ENCODE results near the gene DNAJB9. TPM values are rescaled to one million over a fixed set of nuclear protein-coding genes. Genes with fewer than 3 reads are reported as not detected.

Gene DNAJB9
- total RNA-seq, 1 donor from 2014 or later = 31.3 TPM

DNA sequence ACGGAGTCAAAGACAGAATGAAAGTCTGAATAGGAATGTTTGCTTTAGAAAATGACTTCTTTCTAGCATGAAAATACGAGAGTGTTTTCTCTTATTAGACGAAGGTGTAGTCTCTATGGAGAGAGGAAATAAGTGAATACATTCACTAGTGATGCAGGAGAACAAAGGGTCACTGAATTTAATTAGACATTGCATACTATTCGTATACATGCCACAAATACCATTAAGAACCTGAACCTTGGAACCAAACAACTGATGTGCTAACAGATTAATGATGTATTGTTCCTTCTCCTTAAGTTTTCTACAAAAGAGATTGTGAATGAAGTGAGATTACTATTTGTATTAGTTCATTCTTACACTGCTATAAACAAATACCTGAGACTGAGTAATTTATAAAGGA, 10.4 kb upstream of the DNAJB9 start:
- DNase-seq (no peak), ATAC-seq (ENCODE audit: poor library complexity) (no peak)
- intact Hi-C loops (cut with DNase I) = no loop called here

DNA sequence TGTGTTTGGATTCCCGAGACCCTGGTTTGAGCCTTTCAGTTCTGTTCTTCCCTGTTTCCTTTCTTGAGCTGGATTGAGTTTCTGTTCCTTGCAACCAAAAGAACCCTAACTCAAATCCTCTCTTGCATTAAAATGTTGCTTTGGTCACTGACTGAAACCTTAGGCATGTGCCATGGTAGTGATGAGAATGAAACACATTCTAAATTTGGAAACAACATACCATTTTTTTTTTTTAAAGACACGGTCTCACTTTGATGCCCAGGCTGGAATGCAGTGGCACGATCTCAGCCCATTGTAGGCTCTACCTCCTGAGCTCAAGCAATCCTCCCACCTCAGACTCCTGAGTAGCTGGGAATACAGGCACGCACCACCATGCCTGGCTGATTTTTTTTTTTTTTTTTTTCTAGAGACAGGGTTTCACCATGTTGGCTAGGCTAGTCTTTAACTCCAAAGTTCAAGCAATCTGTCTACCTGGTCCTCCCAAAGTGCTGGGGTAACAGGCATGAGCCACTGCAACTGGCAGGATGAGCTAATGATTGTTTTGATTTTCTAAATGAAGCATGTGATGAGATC, 8.5 kb upstream of the DNAJB9 start:
- DNase-seq = no peak

DNA sequence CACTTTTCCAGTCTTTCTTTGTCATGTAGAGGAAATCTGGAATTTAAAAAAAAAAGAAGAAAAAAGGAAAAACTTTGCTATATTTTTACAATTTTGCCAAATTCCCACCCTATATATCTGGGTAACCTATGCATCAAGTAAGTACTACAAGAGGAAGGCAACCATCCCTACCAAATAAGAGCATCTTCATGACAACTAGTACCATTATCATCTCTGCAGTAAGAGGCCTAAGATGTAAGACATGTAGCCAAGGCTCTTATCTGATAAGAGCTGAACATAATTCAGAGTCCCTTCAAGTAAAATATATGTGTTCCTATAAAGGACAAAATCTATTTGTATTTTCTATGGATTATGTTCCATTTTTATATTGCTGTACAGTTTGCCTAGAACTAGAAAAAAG, 3.7 kb upstream of the DNAJB9 start:
- ATAC-seq (ENCODE audit: poor library complexity) (no peak), DNase-seq (no peak)
- intact Hi-C loops (cut with DNase I) = loop anchor here (5.0 kb wide), 1 partner anchor 39 kb away; the partner anchor contains the start of gene PNPLA8

More for the DNA sequence above, 8.5 kb upstream of the DNAJB9 start:
- ATAC-seq (ENCODE audit: poor library complexity) = peak; percentile 46
- intact Hi-C loops (cut with DNase I) = no loop called here

DNA sequence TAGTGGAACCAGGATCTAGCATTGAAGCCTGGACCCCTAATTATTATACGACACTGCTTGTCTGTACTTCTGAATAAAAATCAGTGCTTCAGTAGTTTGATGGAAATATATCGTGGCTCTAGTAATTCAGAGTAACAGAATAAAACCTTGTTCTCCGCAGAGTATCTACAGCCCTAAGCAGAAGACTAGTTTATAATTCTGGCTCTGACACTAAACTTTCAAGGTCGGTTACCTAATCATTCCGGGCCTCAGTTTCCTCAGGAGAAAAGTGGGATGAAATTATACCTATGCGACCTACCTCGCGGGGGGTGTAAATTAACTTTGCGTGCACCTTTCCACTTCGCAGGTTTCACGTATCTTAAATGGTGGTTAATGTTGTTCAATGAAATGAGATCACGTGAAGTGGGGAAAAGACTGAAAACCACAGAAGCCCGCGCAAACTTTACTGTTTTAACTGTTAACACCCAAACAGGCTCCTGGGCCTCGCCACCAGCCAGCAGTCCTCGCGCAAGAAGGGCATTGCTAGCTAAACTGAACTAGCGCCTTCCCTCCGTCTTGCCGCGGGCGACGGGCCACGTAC, 783 bp upstream of the DNAJB9 start:
- intact Hi-C loops (cut with DNase I) = loop anchor here (5.0 kb wide), 1 partner anchor 42 kb away; the partner anchor contains the start of gene PNPLA8
- ATAC-seq (ENCODE audit: poor library complexity) = no peak
- DNase-seq = no peak

DNA sequence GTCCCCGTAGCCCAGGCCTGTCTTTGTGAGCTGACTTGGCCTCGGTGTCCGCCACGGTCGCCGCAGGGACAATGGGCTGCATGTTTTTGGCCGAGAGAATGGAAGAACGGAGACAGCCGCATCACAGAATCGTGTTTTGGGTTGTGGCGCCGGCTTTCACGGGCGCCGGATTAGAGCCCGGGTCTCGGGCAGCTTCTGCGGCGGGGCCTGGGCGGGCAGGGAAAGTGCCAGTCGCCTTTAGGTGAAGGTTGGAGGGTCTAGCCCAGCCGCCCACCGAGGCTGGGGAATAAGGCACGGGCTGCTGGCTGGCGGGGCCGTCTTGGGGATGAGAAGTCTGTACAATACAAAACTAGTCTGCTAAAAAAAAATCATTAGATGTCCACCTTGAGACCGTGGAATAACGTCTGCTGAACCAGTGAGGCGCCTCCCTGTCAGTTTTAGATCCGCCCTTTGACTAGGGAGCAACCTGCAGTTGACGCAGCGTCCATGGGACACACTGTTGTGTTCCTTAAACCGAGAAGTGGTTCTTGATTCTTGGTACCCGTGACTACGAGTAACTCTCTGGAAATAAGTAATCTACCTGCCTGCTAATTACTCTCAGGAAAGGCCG, 577 bp downstream of the DNAJB9 start:
- DNase-seq = no peak
- peak; percentile 50 for ATAC-seq (ENCODE audit: poor library complexity)
- intact Hi-C loops (cut with DNase I) = no loop called here

DNA sequence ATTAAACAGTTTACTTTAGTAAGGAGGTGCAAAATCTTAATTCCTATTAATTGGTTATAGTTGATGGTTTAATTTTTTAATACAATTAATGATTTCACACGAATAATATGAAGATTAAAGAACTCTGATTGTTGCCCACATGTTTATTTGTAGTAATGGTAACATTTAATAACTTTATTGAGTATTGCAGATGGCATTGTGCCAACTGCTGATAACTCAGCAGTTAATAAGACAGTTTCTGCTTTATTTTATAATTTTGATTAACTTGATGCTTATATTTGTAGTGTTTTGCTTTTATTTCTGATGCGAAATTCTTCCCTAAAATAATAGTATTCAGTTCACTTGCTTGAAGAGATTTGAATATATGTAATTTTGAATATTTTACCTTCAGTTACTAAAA, 2.8 kb downstream of the DNAJB9 start:
- intact Hi-C loops (cut with DNase I) = no loop called here
- ATAC-seq (ENCODE audit: poor library complexity) (no peak), DNase-seq (no peak)

DNA sequence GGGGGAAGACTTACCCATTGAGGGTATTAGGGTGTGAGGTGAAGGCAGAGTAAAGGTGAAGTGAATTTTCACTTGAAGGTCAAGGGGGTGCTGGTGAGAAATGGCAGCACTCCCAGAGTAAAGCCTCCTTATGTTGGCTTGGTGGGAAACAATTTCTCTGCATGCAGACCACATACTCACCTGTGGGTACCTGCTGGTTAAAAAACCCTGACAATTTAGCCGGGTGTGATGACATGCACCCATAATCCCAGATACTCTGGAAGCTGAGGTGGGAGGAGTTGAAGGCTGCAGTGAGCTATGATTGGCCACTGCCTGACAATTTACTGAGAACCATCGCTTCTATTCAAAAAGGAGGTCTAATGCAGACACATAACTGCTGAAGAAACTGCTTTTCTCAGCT, 5.5 kb downstream of the DNAJB9 start:
- DNase-seq (no peak), ATAC-seq (ENCODE audit: poor library complexity) (no peak)
- intact Hi-C loops (cut with DNase I) = no loop called here

DNA sequence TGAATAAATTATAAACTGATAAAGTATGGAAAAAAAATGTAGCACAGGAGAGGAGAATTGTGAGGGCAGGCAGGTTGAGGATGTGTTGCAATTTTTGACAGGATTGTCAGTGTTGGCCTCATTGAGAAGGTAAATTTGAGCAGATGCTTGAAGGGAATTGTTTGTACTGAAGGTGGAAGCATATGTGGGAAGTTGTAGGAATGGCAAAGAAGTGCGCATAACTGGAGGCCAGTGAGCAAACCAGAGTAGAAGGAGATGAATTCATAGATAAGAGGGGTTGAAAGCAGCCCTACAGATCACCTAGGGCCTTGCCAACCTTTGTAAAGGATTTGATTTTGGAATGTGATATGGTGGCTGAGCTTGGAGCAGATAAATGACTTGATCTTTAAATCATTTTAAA, 6.4 kb downstream of the DNAJB9 start:
- intact Hi-C loops (cut with DNase I) = no loop called here
- DNase-seq (no peak), ATAC-seq (ENCODE audit: poor library complexity) (no peak)

DNA sequence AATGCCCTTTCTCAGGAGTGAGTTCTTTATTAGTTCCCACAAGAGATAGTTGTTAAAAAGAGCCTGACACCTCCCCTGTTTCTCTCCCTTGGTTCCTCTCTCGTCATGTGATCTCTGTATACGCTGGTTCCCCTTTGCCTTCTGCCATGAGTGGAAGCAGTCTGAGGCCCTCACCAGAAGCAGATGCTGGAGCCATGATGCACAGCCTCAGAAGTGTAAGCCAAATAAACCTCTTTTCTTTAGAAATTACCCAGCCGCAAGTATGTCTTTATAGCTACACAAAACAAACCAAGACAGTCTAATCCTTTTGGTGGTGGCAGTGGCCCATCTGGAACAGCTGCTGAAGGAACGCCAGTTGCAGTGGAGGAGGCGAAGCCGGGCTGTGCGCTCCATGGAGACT, 9.3 kb downstream of the DNAJB9 start:
- DNase-seq (no peak), ATAC-seq (ENCODE audit: poor library complexity) (no peak)
- intact Hi-C loops (cut with DNase I) = no loop called here

DNA sequence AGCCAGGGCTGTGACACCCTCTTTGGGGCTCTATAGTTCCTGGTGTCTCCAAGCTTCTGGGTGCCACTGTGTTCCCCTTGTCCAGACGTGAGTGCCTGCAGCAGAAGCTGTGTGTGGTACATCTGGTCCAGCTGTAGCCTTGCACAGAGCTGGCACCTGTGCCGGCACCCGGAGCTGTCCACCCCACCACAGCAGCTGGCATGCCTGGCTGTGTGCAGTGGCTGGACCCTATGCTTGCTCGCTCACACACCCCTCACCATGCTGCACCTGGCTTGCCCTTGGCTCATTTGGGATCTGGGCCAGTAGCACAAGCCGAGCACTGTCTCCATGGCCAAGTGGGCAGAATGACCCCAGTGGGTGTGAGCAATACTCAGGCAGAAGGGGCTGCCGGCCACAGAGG, 10.6 kb downstream of the DNAJB9 start:
- ATAC-seq (ENCODE audit: poor library complexity) = no peak
- no peak for DNase-seq
- intact Hi-C loops (cut with DNase I) = no loop called here

DNA sequence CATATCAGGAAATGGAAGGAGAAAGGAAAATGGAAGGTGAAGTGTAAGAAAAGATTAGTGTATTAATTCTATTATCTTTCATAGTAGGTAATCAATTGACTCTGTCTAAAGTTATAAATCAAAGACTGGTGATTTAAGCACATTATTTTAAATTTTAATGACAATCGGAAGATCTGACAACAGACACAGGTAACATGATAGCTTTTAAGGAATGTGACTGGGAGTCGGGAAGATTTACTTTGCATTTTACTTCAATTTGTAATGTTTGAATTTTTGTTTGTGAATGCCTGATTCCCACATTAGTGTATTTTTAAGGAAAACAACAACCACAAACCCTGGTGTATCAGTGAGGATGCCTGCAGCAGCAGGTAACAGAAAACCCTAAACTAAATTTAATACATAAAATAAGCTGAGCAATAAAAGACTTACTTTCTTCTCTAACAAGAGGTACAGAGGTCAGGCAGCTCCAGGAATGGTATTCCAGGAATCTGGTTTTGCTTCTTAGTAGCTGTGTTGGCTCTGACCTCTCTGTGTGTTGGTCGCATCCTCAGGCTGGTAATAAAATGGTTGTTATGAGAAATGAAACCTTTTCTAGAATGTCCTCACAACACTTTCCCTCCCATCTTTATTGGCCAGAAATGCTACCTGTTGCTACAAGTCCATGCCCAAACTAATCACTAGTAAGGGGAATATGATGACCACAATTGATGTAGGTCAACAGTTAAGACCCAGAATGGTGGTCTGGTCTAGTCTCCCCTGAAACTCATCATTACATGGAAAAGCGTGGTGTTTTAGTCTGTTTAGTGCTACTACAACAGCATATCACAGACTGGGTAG, 12.2 kb downstream of the DNAJB9 start:
- intact Hi-C loops (cut with DNase I) = no loop called here
- ATAC-seq (ENCODE audit: poor library complexity) (peak; percentile 67), DNase-seq (no peak)

DNA sequence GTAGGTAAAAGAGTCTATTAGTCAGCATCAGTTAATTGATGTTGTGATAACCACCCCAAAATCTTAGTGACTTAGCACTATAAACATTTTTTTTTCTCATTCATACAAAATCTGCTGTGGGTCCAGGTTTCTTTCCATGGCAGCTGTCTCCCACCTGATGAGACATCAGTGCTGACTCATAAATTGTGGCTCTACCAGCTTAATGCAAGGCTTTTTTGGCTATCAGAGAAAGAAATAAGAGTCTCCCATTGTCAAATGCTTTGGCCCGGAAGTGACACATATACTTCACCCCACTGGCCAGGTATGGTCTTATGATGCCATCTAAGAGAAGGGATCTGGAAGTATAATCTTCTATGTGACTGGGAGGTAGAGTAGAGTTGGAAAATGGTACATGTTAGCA, 14.5 kb downstream of the DNAJB9 start:
- intact Hi-C loops (cut with DNase I) = no loop called here
- no peak for ATAC-seq (ENCODE audit: poor library complexity)
- no peak for DNase-seq

DNA sequence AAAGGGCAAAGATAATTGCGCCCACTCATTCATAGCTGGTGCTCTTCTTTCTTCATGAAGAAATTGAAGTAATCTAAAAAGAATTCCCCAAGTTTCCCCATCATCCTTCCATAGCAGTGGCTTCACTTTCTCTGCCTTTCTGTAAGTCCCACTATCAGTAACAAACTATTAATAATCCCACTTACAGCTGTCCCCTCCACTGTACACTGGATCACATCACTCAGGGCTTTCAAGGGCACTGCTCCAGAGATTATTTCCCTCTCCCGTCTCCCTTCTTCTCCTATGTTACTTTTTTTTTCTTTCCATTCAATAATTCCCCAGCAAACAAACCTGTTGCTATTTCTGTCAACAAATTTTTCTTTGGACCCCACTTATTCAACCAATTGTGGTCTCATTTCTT, 16.2 kb downstream of the DNAJB9 start:
- peak; percentile 82 for ATAC-seq (ENCODE audit: poor library complexity)
- intact Hi-C loops (cut with DNase I) = no loop called here
- no peak for DNase-seq

DNA sequence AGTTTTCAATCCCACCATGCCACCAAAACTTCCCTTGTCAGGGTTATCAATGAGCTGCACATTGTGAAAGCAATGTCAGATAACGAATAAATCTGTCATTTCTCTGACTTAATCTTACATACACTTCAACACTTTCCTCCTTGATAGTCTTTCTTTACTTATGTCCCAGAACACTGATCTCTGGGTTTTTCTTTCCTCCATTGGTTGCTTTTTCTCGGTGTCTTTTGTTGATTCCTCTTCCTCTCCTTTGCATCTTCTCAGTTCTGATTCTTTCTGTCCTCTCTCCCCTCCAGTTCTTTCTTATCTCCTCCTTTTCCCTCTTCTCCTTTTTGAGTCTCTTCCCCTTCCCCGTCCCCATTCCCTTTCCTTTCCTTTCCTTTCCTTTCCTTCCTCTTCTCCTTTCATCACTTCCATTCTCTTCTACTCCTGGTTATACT, 16.6 kb downstream of the DNAJB9 start:
- DNase-seq (no peak), ATAC-seq (ENCODE audit: poor library complexity) (no peak)
- intact Hi-C loops (cut with DNase I) = no loop called here

DNA sequence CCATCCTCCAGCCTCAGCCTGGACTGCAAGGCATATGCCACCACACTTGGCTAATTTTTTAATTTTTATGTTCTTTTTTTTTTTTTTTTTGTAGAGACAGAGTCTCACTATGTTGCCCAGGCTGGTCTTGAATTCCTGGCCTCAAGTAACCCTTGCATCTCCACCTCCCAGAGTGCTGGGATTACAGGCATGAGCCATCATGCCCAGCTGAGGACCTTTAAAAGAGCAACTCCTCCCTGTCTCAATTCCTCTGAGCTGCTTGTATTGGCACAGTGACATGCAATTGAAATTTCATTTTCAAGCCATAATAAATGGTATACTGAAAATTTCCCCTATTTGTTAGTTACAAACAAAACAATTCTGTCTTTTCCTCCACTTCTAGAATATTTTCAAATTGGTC, 19.5 kb downstream of the DNAJB9 start:
- ATAC-seq (ENCODE audit: poor library complexity) (no peak), DNase-seq (no peak)
- intact Hi-C loops (cut with DNase I) = no loop called here

DNA sequence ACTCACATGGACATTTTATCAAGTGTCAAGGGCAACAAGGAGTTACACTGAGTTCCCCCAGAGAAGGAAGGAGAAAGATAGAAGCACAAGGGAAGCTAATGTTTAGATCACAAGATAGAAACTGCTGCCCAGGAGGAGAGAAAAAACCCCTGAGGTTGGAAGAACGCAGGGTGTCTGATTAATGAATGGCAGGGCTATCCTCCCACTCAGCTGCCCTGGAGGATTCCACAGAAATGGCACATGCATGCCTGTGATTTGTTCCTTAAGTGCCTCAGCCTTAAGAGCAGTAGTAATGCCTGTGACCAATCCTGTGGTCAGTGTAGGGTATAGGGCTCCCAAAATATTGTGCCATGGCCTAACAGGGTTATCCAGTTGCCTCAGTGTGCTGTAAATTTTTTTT, 20.2 kb downstream of the DNAJB9 start:
- intact Hi-C loops (cut with DNase I) = no loop called here
- no peak for ATAC-seq (ENCODE audit: poor library complexity)
- DNase-seq = no peak

DNA sequence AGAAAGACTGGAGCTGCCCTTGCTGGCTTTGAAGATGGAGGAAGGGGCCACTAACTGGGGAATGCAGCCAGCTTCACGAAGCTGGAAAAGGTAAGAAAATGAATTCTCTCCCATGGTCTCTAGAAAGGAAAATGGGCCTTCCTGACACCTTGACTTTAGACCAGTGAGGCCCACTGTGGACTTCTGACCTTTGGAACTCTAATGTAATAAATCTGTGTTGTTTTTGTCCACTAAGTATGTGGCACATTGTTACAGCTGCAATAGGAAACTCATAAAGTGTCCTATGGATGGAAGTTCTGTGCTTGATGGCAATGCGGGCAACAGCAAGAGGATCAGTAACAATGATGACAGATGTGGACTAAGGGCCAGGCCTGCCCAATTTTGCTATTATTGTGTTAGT, 20.9 kb downstream of the DNAJB9 start:
- no peak for ATAC-seq (ENCODE audit: poor library complexity)
- intact Hi-C loops (cut with DNase I) = no loop called here
- no peak for DNase-seq

DNA sequence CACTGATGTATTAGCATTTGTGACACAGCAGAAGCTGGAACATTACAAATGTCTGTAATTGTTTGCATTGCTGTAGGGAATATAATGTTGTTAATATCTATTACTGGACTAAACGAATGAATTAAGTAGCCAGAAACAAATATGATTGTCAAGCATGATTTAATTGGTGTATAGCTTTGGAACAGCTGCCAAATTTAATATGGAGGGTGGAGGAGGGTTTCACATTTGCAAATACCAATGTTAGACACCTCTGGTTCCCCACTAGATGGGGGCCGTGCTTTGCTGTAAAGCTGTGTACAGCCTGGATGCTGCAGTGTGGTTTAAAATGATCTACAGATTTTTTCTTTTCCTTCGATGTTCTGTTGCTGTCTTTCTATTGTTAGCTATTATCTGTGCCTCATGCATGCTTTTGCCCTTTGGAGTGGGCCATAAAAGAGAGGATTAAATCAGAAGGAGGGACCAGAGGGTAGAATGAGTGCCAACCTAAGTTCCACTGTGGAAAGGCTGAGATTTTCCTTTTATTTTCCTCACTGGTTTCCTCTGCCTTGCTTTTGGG, 23.1 kb downstream of the DNAJB9 start:
- no peak for DNase-seq
- ATAC-seq (ENCODE audit: poor library complexity) = no peak
- intact Hi-C loops (cut with DNase I) = no loop called here

DNA sequence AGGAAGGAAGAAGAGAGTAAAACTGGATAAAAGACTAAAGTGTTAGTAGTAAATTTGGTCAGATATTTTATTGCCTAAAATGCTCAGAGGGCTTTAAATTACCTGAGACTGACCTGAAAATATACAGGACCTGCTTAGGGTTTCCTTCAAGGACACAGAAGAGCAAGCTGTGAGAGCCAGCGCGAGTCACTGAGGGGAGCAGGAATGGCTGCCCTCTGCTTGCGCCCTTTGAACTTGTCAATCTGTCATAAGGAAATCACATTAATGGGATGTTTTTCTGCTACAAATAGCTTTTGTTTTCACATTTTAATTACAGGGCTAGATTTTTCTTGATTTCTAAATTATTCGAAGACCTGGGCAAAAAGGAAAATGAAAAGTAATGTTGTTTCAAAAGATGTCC, 26.9 kb downstream of the DNAJB9 start:
- ATAC-seq (ENCODE audit: poor library complexity) = no peak
- DNase-seq = no peak
- intact Hi-C loops (cut with DNase I) = no loop called here

All from Right ventricle myocardium superior (tissue), 1 donor.